ENCODE measurements around the gene BCL2L12.

The BCL2L12 gene

DNA sequence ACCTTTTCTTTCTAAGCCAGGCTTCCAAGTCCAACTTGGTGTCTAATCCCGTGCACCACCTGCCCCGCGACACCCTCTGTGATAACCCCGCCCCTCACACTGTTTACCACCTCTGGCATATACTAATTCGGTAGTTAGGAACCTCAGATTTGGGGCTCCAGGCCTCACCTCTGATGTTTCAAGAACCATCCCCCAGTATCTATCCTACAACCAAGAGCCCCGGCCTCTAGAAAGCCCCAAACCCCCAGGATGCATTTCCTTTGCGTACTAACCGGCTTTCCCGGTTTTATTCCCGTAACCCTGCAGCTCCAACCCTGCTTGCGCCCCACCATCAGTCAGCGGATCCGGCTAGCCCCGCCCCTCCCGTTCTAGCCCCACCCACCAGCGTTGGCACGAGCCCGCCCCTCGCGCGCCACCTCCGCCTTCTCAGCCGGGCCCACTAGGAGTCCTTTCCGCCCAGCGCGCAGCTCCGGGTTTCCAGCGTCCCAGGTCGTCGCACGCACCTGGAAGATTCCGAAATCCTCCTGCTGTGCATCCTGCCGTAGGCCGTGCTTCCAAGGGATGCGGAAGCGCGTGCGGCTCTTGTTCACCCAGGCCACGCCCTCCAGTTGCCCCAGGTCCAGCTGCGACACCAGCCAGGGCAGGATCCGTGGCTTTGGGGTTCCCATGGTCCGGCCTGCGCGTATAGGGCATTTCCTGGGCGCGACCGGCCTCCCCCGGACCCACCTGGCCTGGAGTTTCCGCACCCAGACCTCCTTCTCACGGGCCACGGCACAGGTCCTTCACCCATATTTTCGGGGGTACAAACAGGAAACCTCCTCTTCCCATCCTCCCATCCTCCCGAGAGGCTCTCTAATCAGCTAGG is 1.3 kb upstream of the BCL2L12 start:
- DNase-seq (ENCODE audit: low spot score): peak; percentile 95

DNA sequence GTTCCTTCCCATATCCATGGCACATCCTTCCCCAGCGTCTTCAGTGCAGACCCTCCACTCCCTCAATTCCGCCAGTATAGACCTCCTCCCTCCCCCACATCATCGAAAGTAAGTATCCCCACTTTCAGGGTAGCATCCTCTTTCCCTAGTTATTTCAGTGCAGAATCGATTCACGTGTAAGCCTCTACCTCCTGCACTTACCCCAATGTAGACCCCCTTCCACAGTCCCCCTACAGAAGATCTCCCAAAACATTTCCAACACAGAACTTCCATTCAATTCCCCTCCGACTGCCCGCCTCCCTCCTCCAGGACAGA is 740 bp upstream of the BCL2L12 start:
- no peak for DNase-seq (ENCODE audit: low spot score)

DNA sequence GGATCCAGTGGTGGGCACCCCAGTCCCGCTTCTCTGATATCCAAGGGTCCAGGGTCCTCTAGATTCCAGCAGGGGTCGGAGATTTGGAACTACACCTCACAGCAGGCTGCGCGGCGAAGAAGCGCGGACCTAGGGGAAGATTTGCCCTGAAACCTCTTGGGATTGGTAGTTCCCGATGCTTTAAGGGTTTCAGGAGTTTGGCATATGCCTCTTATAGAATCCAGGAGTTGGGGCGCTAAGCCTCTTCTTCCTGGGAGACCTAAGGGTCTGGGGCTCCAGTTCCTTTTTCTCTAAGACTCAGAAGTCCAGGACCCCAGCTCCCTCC is 349 bp downstream of the BCL2L12 start:
- no peak for DNase-seq (ENCODE audit: low spot score)

DNA sequence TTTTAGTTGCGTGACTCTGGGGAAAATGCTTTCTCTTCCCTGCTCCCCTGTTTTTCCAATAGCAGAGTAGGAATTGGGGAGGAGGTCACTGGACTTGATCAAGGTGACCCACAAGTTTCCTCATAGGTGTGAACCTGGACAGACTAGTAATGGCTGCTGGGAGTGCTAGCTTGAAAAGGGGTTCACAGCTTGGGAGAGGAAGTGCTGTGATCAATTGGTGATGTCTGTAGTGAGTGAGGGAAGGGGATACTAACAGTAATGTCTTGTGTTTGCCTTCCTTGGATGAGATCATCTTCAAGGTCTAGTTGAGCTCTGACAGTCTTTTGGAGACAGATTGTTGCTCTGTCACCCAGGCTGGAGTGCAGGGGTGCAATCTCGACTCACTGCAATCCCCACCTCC is 1.7 kb downstream of the BCL2L12 start:
- DNase-seq (ENCODE audit: low spot score): peak; percentile 41

DNA sequence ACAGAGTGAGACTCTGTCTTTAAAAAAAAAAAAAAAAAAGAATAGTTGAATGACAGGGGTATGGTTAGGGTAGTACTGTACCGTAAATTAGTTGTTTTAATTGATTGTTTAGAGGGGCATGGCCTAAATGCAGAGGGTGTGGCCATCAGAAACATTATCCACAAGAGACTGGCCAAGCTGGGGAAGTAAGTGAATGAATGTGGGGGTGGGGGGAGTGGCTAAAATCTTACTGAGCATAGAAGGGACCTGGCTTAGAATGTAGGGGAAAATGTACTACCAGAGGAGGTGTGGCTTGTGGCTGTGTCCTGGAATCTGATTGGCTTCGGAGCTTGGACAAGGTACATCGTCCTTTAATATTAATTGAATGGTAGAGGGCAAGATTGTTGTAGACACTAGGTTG is 3.8 kb downstream of the BCL2L12 start:
- no peak for DNase-seq (ENCODE audit: low spot score)

DNA sequence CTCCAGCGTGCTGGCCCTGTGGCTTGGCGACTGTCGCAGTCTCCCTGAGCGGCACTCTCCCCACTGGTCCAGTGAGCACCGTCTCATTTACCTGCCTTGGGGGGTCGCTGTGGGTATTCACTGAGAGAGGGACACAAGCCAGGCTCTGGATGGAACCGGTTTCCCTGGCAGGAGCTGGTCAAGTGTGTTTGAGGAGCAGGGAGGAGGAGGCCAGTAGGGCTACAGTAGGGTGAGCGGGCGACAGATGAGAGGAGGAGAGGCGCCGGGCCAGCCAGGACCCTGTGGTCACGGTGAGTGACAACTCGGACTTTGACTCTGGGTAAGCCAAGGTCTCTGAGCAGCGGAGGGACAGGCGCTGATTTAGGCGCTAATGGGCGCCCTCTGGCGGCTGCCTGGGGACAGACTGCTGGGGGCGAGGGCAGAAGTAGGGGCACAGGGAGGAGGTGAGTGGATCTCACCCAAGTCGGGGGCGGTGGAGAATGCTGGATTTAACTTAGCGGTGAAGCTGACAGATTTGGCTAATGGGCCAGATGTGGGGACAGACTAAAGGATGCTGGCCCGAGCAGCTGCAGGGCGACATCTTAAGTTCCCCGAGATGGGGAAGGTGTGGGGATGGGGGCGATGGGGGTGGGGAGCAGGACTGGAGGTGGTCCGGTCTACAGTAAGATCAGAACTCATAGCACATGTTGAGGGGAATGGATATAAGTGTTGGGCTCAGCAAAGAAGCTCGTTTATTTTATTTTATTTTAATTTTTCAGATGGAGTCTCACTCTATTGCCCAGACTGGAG is 6.6 kb downstream of the BCL2L12 start:
- DNase-seq (ENCODE audit: low spot score): peak; percentile 77

DNA sequence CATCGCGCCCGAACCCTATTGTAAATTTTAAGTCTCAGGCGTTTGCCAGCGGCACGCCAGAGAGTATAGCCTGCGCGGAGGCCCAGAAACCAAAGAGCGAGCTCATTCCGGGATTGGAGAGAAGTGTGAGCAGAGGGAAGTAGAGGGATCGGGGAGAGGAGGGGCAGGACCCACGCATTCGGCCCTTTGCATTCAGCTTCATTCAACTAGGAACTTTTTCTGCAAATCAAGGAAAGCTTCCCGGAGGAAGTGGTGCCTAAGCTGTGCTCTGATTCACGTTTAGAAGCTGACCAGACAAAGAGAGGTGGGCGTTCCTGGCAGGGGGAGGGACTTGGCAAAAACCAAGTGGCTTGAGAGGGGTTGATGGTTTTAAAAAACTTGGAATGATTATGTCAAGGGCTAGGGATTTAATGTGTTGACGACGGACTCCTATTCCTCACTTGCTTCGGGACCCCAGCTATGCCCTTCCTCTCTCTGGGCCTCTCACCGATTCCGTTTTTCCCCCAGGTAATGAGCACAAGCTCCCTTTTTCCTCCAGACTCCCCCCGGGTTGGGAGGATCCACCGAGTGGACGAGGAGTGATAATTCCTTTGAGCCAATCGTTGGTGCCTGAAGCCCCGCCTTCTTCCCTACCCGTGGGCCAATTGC is 10.5 kb downstream of the BCL2L12 start:
- DNase-seq (ENCODE audit: low spot score): peak; percentile 92

DNA sequence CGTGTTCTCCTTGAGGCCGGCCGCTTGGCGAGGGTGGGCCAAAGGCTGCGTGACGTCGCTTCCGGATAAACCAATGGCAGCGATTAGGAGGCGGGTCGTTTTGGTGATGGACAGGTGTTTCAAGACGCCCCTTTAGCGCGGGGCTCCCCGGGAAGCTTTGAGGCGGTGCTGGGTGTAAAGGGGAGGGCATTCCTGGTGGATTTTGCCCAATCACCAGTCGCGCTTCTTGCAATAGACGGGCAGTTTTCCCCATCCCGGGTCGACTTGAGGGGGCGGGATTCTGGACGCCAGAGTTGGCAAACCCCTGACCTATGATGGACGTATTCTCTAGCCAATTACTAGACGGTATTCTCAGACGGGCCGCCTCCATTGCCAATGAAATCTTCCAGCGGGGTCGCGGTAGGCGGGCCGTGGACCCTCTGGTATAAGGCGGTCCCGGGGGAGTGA is 11.1 kb downstream of the BCL2L12 start:
- peak; percentile 100 for DNase-seq (ENCODE audit: low spot score)

DNA sequence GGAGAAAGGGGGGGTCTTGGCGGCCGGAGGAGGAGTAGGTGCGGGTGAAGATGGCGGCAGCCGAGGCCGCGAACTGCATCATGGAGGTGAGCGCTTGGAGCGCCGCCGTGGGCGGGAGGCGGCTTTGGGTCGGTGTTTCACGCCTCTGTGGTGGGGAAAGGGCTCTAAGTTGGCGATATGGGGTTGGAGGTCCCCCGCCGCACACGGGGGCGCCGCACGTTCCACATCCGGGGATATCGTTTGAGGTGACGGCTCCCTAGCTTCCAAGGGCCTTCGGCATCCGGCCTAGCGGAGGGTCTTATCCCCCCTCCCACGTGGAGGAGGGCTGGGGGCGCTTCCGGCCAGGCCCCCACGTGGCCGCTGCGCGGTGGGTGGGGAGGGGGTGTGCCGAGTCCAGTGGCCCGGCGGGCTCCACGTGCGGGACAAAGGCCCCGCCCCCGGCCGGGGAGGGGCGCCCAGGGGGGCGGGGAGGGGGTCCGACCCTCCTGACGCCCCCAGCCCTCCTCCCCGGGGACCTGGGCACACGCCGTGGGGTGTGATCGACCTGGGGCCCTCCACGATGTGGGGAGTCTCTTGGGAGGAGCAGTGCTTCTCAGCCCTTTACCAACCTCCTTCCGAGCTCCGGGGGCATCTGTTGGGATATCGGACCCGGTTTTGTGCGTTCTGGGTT is 11.6 kb downstream of the BCL2L12 start, which contains the start of gene PRMT1:
Gene PRMT1 (plus strand): TSS at position 41 of the 670 bp plus-strand sequence. CDS start 10 bp downstream, at position 51.
- peak; percentile 41 for DNase-seq (ENCODE audit: low spot score)

DNA sequence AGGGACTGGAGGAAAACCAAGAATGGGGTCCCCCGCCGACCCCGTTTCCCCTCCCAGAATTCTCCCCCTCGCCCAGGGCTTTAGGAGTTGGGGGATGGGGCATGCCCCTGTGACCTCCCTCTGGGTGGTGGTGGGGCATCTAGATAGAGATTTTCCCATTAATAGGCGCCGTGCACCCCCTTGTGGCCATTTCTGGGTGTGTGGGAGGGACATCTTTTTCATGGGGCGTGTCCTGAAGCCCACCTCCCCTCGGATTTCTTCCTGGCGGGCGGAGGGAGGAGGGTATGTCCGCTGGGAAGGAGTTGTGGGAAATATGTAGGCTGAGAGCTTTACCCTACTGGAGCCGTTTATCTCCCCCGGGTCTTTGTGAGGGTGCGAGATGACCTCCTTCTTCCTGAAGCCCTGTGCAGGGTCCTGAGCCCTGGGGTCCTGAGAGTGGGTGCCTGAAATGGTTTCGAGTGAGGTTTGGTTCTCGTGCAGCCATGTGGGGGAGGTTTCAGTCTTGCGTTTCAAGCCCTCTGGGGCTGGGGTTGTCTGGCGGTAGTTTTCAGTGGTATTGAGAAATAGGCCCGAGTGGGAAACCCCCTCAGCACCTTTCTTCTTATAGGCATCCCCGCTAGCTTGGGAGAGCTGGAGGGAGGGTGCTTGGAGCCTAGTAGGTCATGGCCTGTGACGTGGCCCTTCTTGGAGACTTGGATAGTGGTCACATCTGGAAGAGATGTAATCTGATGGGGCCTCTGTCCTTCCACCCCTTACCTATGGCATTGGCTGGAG is 12.4 kb downstream of the BCL2L12 start:
- DNase-seq (ENCODE audit: low spot score): peak; percentile 67

DNA sequence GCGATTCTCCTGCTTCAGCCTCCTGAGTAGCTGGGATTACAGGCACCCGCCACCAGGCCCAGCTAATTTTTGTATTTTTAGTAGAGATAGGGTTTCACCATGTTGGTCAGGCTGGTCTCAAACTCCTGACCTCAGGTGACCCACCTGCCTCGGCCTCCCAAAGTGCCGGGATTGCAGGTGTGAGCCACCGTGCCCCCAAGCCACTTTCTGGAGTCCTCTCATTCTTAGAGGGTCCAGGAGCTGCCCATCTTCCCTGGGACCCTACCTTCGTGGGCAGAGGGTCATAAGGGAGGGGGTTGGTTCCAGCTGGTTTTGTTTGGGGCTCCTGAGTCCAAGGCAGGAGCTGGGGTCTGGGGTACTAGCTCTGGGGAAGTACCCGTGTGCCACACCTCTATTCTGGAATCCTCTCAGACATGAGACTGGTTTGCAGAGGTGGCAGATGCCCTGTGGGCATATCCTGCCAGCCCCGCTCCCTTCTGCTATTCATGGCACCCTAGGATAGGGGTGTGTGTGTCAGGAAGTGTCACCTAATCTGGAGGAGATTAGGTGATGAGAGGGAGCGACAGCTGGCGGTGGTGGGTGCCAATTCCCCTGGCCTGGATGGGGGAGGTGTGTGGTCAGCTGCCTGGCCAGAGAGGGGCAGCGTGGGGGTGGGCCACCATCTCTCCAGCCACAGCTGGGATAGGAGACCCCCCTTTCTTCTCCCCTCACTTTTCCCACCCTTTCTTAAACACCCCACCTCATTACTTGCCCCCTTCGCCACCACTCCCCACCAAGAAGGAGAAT is 13.4 kb downstream of the BCL2L12 start:
- DNase-seq (ENCODE audit: low spot score): no peak

DNA sequence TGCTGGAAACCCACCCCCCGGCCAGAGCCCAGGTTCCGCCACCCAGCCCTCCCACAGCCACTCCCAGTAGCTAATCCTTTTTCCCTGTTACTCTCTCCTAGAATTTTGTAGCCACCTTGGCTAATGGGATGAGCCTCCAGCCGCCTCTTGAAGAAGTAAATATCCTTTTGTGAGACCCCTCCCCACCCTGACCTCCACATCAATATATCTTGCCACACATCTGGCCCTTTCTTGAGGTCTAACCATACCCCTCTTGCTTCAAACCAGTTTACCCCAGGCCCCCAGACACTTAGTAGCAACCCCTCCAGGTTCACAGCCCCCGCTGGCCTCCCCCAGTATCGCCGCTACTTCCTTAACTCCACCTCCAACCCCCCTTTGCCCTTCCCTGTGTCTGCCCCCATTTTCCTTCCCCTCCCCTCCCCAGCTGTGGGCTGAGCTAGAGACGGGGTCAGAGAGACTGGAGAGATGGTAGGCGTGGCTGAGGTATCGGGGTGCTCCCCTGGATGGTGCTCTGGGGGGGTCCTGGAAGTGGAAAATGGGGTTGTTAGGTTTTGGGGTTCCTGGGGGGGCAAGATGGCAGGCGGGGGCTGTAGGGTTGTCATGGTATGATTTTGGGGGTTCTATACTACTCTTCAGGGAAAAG is 14.2 kb downstream of the BCL2L12 start:
- no peak for DNase-seq (ENCODE audit: low spot score)

DNA sequence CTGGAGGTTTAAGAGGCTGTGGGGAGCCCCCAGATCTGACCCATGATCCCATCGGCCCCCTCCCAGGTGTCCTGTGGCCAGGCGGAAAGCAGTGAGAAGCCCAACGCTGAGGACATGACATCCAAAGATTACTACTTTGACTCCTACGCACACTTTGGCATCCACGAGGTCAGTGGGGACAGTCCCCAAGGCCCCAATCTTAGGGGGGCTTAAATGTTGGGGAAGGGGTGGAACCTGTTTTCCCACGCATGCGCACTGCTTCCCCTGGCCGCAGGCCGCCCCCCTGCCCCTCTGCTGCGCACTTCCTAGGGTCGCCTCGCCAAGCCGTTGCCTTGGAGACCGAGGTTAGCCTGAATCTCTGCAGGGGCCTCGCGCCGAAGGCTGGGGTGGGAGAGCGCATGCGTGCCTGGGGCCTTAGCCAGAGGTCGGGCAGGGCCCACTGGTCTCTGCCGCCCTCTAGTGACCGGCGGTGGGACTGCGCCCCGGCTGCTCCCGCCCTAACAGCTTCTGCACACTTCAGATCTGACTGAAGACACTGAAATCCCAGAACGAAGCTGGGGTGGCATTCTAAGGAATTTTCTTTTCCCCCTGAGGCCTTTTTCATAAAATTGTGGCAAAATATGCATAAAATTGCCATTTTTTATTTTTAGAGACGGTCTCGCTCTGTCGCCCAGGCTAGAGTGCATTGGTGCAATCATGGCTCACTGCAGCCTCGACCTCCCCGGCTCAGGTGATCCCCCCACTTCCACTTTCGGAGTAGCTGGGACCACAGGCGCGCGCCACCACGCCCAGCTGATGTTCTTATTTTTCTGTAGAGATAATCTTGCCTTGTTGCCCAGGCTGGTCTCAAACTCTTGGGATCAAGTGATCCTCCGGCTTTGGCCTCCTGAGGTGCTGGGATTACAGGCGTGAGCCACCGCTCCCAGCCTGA is 15.0 kb downstream of the BCL2L12 start:
- DNase-seq (ENCODE audit: low spot score): peak; percentile 85

DNA sequence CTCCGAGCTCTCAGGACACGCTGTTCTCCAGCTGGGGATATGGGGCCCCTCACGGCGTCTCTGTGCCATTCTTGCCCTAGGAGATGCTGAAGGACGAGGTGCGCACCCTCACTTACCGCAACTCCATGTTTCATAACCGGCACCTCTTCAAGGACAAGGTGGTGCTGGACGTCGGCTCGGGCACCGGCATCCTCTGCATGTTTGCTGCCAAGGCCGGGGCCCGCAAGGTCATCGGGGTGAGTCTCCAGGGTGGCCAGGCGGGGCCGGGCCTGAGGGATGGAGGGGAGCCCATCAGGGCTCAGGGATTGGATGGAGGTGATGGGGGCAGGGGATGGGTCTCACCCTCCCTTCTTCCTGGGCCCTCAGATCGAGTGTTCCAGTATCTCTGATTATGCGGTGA is 16.1 kb downstream of the BCL2L12 start:
- DNase-seq (ENCODE audit: low spot score): no peak

DNA sequence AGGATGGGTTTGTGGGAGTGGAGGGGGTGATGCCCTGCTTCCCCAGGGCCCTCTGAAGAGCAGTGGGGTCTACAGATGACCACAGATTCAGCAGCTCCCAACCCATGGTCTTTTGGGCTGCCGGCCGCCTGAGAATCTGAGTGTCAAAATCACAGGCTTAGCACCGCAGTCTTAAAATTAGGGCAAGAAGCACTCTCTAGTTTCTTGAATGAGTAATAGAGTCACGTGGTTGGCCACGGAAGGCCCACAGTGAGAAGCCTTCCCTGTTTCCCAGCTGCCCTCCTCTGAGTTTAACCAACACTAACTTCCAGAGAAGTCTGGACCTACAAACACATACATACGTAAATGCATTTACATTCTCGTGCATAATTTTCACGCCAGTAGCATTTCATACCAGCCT is 16.5 kb downstream of the BCL2L12 start:
- DNase-seq (ENCODE audit: low spot score): no peak

DNA sequence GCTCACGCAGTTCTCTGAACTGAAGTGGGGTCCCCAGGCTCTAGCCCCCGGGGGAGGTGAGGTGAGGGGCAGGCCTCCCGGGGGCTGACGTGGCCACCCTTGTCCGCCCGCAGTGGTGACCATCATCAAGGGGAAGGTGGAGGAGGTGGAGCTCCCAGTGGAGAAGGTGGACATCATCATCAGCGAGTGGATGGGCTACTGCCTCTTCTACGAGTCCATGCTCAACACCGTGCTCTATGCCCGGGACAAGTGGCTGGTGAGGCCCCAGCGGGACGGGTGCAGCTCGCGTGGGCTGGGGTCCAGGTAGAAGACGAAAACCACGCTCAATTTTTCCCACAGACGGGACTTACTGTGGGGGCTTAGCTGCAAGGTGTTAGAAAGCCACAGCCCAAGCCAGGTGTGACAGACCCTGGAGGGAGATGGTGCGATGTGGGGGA is 18.1 kb downstream of the BCL2L12 start:
- DNase-seq (ENCODE audit: low spot score): no peak

DNA sequence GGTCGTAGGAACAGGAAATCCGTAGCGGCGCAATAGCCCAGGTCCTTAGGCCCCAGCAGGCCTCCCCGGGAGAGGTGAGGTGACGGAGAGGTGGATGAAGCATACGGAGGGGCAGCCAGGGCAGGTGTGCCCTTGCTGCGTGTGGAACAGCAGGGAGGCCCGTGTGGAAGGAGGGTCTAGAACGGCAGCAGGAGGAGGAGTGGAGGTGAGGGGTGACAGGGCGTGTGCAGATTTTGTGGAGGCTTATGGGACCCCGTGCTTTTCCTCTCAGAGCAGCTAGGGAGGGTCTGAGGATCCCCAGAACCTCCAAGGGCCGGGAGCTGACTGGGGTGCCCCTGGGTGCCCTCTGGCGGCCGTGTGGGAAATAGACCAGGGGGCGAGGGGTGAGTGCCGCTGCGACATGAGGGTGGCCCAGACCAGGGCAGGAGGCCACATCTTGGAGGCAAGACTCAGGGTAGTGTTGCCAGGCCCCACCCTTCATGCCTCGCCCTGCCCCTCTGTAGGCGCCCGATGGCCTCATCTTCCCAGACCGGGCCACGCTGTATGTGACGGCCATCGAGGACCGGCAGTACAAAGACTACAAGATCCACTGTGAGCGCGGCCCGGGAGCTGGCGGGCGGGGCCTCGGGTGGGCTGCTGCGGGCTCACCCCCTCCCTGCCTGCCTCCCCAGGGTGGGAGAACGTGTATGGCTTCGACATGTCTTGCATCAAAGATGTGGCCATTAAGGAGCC is 18.7 kb downstream of the BCL2L12 start:
- DNase-seq (ENCODE audit: low spot score): no peak

DNA sequence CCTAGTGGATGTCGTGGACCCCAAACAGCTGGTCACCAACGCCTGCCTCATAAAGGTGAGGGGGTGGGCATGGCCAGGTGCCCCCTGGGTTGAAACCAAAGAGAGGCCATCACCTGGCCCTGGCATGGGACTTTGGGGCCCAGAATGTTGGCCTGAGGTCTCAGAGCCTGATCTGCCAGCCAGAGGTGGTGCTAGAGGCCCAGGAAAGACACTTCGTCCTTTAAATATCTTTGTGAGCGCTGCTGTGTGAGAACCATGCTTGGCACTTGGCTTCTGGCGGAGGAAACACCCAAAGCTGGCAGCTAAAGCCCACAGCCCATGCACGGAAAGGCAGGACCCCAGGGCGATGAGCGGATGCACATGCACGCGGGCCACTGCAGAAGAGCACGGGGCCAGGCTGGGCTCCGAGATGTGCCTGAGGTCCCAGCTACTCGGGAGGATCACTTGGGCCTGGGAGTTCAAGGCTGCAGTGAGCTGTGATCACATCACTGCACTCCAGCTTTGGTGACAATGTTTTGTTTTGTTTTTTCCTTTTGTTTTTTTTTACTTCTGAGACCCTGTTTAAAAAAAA is 19.3 kb downstream of the BCL2L12 start:
- no peak for DNase-seq (ENCODE audit: low spot score)
